Osteocyte (in vitro differentiated cells): Measurements from ENCODE around the gene LCNL1. TPM values are rescaled to one million over a fixed set of nuclear protein-coding genes. Genes with fewer than 3 reads are reported as not detected.

Experiments used
- DNase-seq: peaks from one replicate; pipeline ENCODE4 v3.0.0; 2021; ENCODE audit warnings: mixed read lengths; ENCODE audit not compliant: unreplicated experiment; ENCODE audit errors: extremely low spot score
- H3K27ac Mint-ChIP-seq: one replicate; pipeline ENCODE4 v1.8.0; 2021; ENCODE audit warnings: mild to moderate bottlenecking, mixed read lengths; ENCODE audit not compliant: unreplicated experiment
- H3K27me3 Mint-ChIP-seq: one replicate; pipeline ENCODE4 v1.8.0; 2021; ENCODE audit warnings: mixed read lengths; ENCODE audit not compliant: unreplicated experiment
- H3K36me3 Mint-ChIP-seq: one replicate; pipeline ENCODE4 v1.8.0; 2021; ENCODE audit warnings: mixed read lengths; ENCODE audit not compliant: unreplicated experiment
- H3K4me1 Mint-ChIP-seq: one replicate; pipeline ENCODE4 v1.8.0; 2021; ENCODE audit warnings: mixed read lengths; ENCODE audit not compliant: unreplicated experiment
- H3K4me3 Mint-ChIP-seq: one replicate; pipeline ENCODE4 v1.8.0; 2021; ENCODE audit warnings: mild to moderate bottlenecking, moderate library complexity, mixed read lengths; ENCODE audit not compliant: unreplicated experiment
- H3K9me3 Mint-ChIP-seq: one replicate; pipeline ENCODE4 v1.8.0; 2021; ENCODE audit warnings: mixed read lengths; ENCODE audit not compliant: unreplicated experiment
- total RNA-seq: library from RNA; stranded (reverse); gene quantifications from 2 replicates; pipeline ENCODE4 v1.2.1, GENCODE V29; 2021
- TF ChIP-seq, protein P1 (sequence below): fragments of 200-600 bp; sonication (generic); IDR thresholded peaks from 2 replicates; pipeline ENCODE4 v1.5.0; 2021; ENCODE audit warnings: antibody characterized with exemption, mild to moderate bottlenecking, moderate library complexity

LCNL1 gene
- total RNA-seq, 1 donor from 2014 or later: 3.4 TPM

DNA sequence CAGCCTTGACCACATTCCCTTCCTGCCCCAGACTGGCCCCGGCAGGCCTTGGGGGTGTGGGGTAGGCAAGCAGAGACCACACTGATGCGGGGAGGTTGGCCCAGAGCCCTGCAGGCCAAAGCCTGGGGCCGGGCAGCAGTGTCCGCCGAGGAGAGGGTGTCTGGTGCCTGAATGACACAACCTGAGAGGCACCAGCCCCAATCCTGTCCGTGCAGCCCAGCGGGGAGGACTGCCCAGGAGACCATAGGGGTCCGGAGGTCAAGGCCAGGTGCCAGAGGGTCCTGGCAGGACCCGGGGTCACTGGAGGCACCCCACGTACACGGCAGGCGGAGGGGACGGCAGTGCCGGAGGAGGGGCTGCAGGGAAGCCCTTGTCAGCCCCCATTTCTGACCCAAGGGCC lies 11.0 kb upstream of the LCNL1 start:
- H3K9me3 Mint-ChIP-seq: no peaks in the 10 kb centered on the region
- H3K27ac Mint-ChIP-seq: no peak overlapping the region
- no peak for DNase-seq
- peaks cover 4% of the 10 kb centered on the region for H3K4me1 Mint-ChIP-seq
- TF ChIP-seq, protein P1, sequence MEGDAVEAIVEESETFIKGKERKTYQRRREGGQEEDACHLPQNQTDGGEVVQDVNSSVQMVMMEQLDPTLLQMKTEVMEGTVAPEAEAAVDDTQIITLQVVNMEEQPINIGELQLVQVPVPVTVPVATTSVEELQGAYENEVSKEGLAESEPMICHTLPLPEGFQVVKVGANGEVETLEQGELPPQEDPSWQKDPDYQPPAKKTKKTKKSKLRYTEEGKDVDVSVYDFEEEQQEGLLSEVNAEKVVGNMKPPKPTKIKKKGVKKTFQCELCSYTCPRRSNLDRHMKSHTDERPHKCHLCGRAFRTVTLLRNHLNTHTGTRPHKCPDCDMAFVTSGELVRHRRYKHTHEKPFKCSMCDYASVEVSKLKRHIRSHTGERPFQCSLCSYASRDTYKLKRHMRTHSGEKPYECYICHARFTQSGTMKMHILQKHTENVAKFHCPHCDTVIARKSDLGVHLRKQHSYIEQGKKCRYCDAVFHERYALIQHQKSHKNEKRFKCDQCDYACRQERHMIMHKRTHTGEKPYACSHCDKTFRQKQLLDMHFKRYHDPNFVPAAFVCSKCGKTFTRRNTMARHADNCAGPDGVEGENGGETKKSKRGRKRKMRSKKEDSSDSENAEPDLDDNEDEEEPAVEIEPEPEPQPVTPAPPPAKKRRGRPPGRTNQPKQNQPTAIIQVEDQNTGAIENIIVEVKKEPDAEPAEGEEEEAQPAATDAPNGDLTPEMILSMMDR: no peak
- H3K27me3 Mint-ChIP-seq: no peaks in the 10 kb centered on the region
- no peak overlapping the region for H3K4me3 Mint-ChIP-seq
- no peaks in the 10 kb centered on the region for H3K36me3 Mint-ChIP-seq

DNA sequence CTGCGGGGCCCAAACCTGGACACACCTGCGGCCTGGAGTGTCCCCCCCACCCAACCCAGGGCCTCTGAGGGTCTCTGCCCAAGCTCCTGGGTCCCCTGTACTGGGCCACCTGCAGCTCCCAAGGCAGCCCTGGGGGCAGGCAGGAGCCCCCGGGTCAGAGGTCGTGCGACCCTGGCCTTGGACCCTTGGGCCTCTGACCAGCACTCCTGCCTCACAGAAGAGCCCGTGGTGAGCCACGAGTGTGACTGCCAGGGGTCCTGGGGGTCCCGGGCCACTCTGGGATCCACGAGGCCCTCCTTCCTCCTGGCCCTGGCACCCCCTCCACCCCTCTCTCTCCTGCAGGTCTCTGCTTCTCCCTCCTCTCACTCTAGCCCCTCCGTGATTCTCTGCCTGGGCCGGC lies 10.5 kb upstream of the LCNL1 start:
- H3K4me3 Mint-ChIP-seq: no peak overlapping the region
- H3K27me3 Mint-ChIP-seq: no peaks in the 10 kb centered on the region
- no peaks in the 10 kb centered on the region for H3K36me3 Mint-ChIP-seq
- peaks cover 4% of the 10 kb centered on the region for H3K4me1 Mint-ChIP-seq
- no peaks in the 10 kb centered on the region for H3K9me3 Mint-ChIP-seq
- TF ChIP-seq, protein P1: no peak
- DNase-seq: no peak
- no peak overlapping the region for H3K27ac Mint-ChIP-seq

DNA sequence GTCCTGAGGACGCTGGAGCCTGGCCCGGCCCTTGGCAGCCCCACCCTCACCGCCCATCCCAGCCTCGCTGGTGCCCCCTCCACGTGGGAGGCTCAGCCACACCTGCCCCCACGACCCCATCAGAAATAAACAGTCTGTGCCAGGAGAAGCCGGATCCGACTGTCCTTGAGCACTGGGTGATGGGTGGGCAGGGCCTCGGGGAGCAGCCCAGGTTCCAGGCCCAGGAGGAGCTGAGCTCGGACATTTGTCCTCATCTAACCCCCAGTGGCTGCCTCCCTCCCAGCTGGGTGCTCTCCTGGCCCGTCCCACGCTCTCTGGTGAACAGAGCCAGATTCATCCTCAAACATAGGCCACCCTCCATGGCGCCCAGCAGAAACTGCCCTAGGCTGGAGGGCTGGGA lies 10.1 kb upstream of the LCNL1 start:
- TF ChIP-seq, protein P1: no peak
- Mint-ChIP-seq H3K4me1 (peaks cover 4% of the 10 kb centered on the region), H3K36me3 (no peaks in the 10 kb centered on the region), H3K4me3 (no peak overlapping the region), H3K27ac (no peak overlapping the region), H3K9me3 (no peaks in the 10 kb centered on the region), H3K27me3 (no peaks in the 10 kb centered on the region)
- no peak for DNase-seq

DNA sequence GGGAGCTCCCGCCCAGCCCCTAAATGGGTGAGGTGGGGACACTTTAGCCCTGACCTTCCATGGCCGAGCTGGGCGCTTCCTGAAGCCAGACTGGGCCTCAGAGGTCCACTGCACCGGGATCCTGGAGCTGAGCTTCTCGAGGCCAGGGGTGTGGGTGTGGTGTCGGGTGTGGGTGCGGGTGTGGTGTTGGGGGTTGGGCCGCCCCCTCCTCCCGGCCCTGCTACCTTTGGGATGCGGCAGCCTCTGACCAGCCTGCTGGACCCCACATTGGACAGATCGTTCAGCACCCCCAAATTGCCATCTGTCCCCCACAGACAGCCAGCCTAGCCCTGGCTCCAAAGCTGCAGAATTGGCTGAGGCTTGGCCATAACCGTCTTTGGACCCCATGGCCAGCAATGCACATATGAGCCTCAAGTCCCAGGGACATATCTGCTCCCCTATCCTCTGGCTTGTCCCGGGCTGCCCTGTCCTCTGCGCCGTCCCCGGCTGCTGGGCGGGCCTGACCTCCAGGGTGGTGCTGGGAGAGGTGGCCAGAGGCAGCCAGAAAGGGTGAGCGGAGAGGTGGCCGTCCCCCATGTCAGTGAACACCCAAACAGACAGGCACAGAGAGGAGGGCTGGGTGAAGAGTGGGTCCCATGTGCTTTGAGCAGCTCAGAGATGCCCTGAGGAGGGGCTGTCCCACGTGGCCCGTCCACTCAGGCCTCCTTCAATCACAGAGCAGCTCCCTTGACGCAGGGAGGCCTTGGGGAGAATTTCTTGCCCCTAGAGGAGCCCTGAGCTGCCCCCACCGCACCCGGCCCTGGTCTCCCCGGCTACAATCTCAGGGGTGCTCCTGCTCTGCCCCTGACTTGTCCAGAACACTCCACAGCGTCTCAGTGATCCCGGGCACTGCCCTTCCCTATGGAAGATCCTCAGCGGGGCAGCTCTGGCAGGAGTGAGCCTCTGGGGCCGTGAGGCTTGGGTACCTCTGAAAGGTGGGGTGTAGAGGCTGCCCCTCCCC lies 8.9 kb upstream of the LCNL1 start:
- no peaks in the 10 kb centered on the region for H3K27me3 Mint-ChIP-seq
- H3K4me1 Mint-ChIP-seq: peaks cover 4% of the 10 kb centered on the region
- no peak overlapping the region for H3K27ac Mint-ChIP-seq
- H3K9me3 Mint-ChIP-seq: no peaks in the 10 kb centered on the region
- no peaks in the 10 kb centered on the region for H3K36me3 Mint-ChIP-seq
- DNase-seq: no peak
- H3K4me3 Mint-ChIP-seq: no peak overlapping the region
- TF ChIP-seq, protein P1: no peak

DNA sequence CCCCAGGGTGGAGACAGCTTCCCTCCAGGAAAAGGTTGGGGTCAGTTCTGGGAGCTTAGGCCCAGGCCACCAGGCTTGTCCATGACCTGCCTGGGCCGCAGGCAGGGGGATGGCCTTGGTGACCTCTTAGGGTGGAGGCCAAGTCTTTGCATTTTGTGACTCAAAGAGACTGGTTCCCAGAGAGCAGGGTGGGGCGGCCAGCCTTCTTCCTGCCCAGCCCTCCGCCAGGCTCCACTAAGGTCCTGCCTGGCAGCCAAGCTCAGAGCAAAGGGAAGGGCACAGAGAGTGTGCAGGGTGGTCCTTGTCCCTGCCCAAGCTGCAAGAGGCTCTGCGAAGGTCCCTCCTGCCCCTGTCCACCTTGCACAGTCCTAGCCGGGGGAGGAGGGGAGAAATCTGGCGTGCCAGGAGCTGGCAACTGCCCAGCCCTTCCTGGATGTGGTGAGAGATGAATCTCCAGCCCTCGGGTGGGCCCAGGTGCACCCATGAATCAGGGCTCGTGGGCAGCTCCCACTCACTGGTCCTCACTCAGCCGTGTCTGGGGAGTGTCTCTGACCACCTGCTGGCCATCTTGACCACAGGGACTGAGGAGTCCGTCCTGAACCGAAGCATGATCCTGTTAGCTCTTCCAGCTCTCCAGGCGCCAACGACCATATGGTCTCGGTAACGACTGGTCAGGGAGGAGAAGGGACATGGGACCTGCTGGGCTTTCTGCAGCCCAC lies 7.8 kb upstream of the LCNL1 start:
- Mint-ChIP-seq H3K36me3 (no peaks in the 10 kb centered on the region), H3K27ac (no peak overlapping the region), H3K4me3 (no peak overlapping the region), H3K4me1 (peaks cover 4% of the 10 kb centered on the region), H3K9me3 (no peaks in the 10 kb centered on the region), H3K27me3 (no peaks in the 10 kb centered on the region)
- DNase-seq: no peak
- TF ChIP-seq, protein P1: no peak
